OCI-LY7 (cell line): ENCODE data around the gene SP1. TPM values are rescaled to one million over a fixed set of nuclear protein-coding genes. Genes with fewer than 3 reads are reported as not detected.

Experiments used
- BruUV-seq: library from RNA; stranded (reverse); fragments of 400-500 nt; replicated peaks from 2 replicates; lab custom pipeline; 2021; lab: Mats Ljungman, UMichigan
- CTCF ChIA-PET: fragments of 300-600 bp; sonication (Branson Sonifier 250); formaldehyde crosslinking; loops from one replicate; lab custom pipeline; 2022; ENCODE audit warnings: antibody characterized with exemption; ENCODE audit not compliant: unreplicated experiment; lab: Charles Lee
- POLR2A ChIA-PET: fragments of 300-600 bp; sonication (Branson Sonifier 250); formaldehyde crosslinking; loops from one replicate; lab custom pipeline; 2022; ENCODE audit warnings: antibody characterized with exemption; lab: Charles Lee
- DNase-seq: peaks from one replicate; pipeline ENCODE4 v3.0.0-alpha.2; 2015; ENCODE audit warnings: low spot score
- H2AFZ ChIP-seq: fragments of 200-600 bp; sonication (generic), shearing (Covaris generic); 2 replicates; pipeline ENCODE4 v1.6.1; 2014; ENCODE audit warnings: mild to moderate bottlenecking, antibody characterized with exemption, low read length, moderate library complexity
- H3K27ac ChIP-seq: fragments of 200-600 bp; sonication (generic); 2 replicates; pipeline ENCODE4 v1.5.1; 2014; ENCODE audit warnings: mixed run types, low read depth, mild to moderate bottlenecking, moderate library complexity, low read length, inconsistent platforms; ENCODE audit not compliant: poor library complexity, severe bottlenecking
- H3K36me3 ChIP-seq: fragments of 200-600 bp; sonication (generic); 2 replicates; pipeline ENCODE4 v1.6.1; 2014; ENCODE audit warnings: mild to moderate bottlenecking, antibody characterized with exemption, low read length, moderate library complexity, mixed read lengths; ENCODE audit not compliant: insufficient read depth
- H3K4me1 ChIP-seq: fragments of 200-600 bp; sonication (generic); 2 replicates; pipeline ENCODE4 v1.5.1; 2014; ENCODE audit warnings: mild to moderate bottlenecking, low read length; ENCODE audit not compliant: insufficient read depth, poor library complexity, severe bottlenecking
- H3K4me2 ChIP-seq: fragments of 200-600 bp; sonication (generic); 2 replicates; pipeline ENCODE4 v1.6.1; 2014; ENCODE audit warnings: mild to moderate bottlenecking, low read length
- H3K4me3 ChIP-seq: fragments of 200-600 bp; sonication (generic); 2 replicates; pipeline ENCODE4 v1.5.1; 2014; ENCODE audit warnings: mild to moderate bottlenecking, low read depth, low read length; ENCODE audit not compliant: poor library complexity, severe bottlenecking
- H3K79me2 ChIP-seq: fragments of 200-600 bp; sonication (generic); 2 replicates; pipeline ENCODE4 v1.6.1; 2016; ENCODE audit warnings: low read depth, mild to moderate bottlenecking, low read length, moderate library complexity, mixed read lengths; ENCODE audit not compliant: insufficient read depth
- H3K9me2 ChIP-seq: fragments of 200-600 bp; sonication (generic); 2 replicates; pipeline ENCODE4 v1.6.1; 2016; ENCODE audit warnings: mild to moderate bottlenecking, low read length, mixed read lengths; ENCODE audit not compliant: insufficient read depth
- H3K9me3 ChIP-seq: fragments of 200-600 bp; sonication (generic); 2 replicates; pipeline ENCODE4 v1.6.1; 2014; ENCODE audit warnings: mild to moderate bottlenecking, mixed run types, low read length, mixed read lengths
- H4K20me1 ChIP-seq: fragments of 200-600 bp; sonication (generic); 2 replicates; pipeline ENCODE4 v1.6.1; 2014; ENCODE audit warnings: mild to moderate bottlenecking, antibody characterized with exemption, low read length, moderate library complexity, mixed read lengths; ENCODE audit not compliant: insufficient read depth
- CTCF ChIP-seq: fragments of 200-600 bp; sonication (generic); conservative IDR thresholded peaks from 2 replicates; pipeline ENCODE4 v1.5.1; 2014; ENCODE audit warnings: mild to moderate bottlenecking, antibody characterized with exemption, low read length, moderate library complexity, mixed read lengths
- EZH2phosphoT487 ChIP-seq: fragments of 200-600 bp; sonication (generic); IDR thresholded peaks from 2 replicates; pipeline ENCODE4 v1.6.1; 2018; ENCODE audit warnings: low read depth, borderline replicate concordance, mild to moderate bottlenecking, mixed run types, antibody characterized with exemption, low read length, moderate library complexity, mixed read lengths
- intact Hi-C: fragments of 100-400 bp; cut with micrococcal nuclease; formaldehyde crosslinking; loops from one replicate; pipeline ENCODE4 v1.10.0; 2022; ENCODE audit not compliant: unreplicated experiment
- total RNA-seq, 2 experiments: library from RNA; depleted of rRNA in 1 of 2; stranded (reverse); fragments of >200 nt in 1 of 2; shearing (Covaris generic) in 1 of 2; gene quantifications; 2 replicates each; pipeline ENCODE4 v1.2.3, GENCODE V29; 2014 to 2022

The SP1 gene
- total RNA-seq, 2 experiments from 2014 or later: 58.9 to 83.9 TPM

- no peaks in the 10 kb centered on the region for H3K9me2 ChIP-seq
- intact Hi-C loops: loop anchor here (1.0 kb wide), 2 partner anchors 21 to 186 kb away; no protein-coding TSS in a partner anchor
- CTCF ChIA-PET: interaction anchor here (0.5 to 2.3 kb wide), 22 partner anchors 9 to 1639 kb away, joined by 3 to 43 read pairs (median 4); partner anchors contain the start of genes AAAS, MYG1, SP7 and TARBP2
- H3K4me1 ChIP-seq: peaks cover 21% of the 10 kb centered on the region
- no peak overlapping the region for H3K27ac ChIP-seq
- POLR2A ChIA-PET: interaction anchor here (0.5 to 4.1 kb wide), 11 partner anchors 14 to 186 kb away, joined by 3 to 30 read pairs (median 3); partner anchors contain the start of genes AAAS, ESPL1 and SP1
- peak overlapping the region; percentile 80 for H3K4me2 ChIP-seq
- peak overlapping the region; percentile 74 for H2AFZ ChIP-seq
- DNase-seq: no peak
- no peaks in the 10 kb centered on the region for H3K9me3 ChIP-seq
- H3K4me3 ChIP-seq: peak overlapping the region; percentile 65
- no peaks in the 10 kb centered on the region for H3K79me2 ChIP-seq
- H3K36me3 ChIP-seq: no peaks in the 10 kb centered on the region
- TF ChIP-seq CTCF (peak; percentile 51; the same call in 1 of the 2 replicates), EZH2phosphoT487 (no peak)
- no peaks in the 10 kb centered on the region for H4K20me1 ChIP-seq
- no TSS peak for BruUV-seq
Observed at GRCh38 chr12:53345486-53346188, 34.3 kb upstream of the SP1 start.

- Histone ChIP-seq H4K20me1 (no peaks in the 10 kb centered on the region), H3K4me1 (peaks cover 21% of the 10 kb centered on the region), H3K27ac (no peak overlapping the region), H3K9me3 (no peaks in the 10 kb centered on the region), H3K36me3 (no peaks in the 10 kb centered on the region), H2AFZ (no peak overlapping the region), H3K79me2 (no peaks in the 10 kb centered on the region), H3K9me2 (no peaks in the 10 kb centered on the region), H3K4me3 (no peak overlapping the region), H3K4me2 (no peak overlapping the region)
- DNase-seq: no peak
- ChIA-PET CTCF (no interaction called here), POLR2A (interaction anchor here (4.1 kb wide), 1 partner anchor 22 kb away, joined by 30 read pairs; no protein-coding TSS in a partner anchor)
- intact Hi-C loops: no loop called here
- TF ChIP-seq EZH2phosphoT487: no peak
- BruUV-seq: no TSS peak
Observed at GRCh38 chr12:53346491-53346890, 33.5 kb upstream of the SP1 start.

- H3K4me3 ChIP-seq: no peak overlapping the region
- H3K36me3 ChIP-seq: no peaks in the 10 kb centered on the region
- intact Hi-C loops: no loop called here
- H3K4me2 ChIP-seq: no peak overlapping the region
- peaks cover 21% of the 10 kb centered on the region for H3K4me1 ChIP-seq
- no peak overlapping the region for H3K27ac ChIP-seq
- H3K79me2 ChIP-seq: no peaks in the 10 kb centered on the region
- ChIA-PET POLR2A (interaction anchor here (0.5 to 4.1 kb wide), 2 partner anchors 23 to 105 kb away, joined by 5 to 30 read pairs; no protein-coding TSS in a partner anchor), CTCF (interaction anchor here (0.6 kb wide), 1 partner anchor 30 kb away, joined by 3 read pairs; no protein-coding TSS in a partner anchor)
- DNase-seq: no peak
- H2AFZ ChIP-seq: no peak overlapping the region
- no TSS peak for BruUV-seq
- no peak for TF ChIP-seq EZH2phosphoT487
- no peak for TF ChIP-seq CTCF
- no peaks in the 10 kb centered on the region for H3K9me2 ChIP-seq
- no peaks in the 10 kb centered on the region for H3K9me3 ChIP-seq
- H4K20me1 ChIP-seq: no peaks in the 10 kb centered on the region
Observed at GRCh38 chr12:53347905-53348304, 32.1 kb upstream of the SP1 start.
